Measurements from ENCODE around the gene COL8A2.

COL8A2 gene

GRCh38 chr1:36163426-36163825, 38.4 kb upstream of the COL8A2 start:
- Histone ChIP-seq H3K27me3 (replicated peaks; ENCODE audit: control insufficient read depth, insufficient read depth, low read length) (no peaks in the 10 kb centered on the region), H3K4me3 (replicated peaks; ENCODE audit: low read depth, low read length) (no peak overlapping the region), H3K36me3 (ENCODE audit: control insufficient read depth, insufficient read depth, low read length) (peaks cover 7% of the 10 kb centered on the region)
- TF ChIP-seq CTCF (IDR thresholded peaks at IDR 0.05; ENCODE audit: insufficient read depth, low read length, poor library complexity, severe bottlenecking) = no peak
- no peak for DNase-seq (ENCODE audit: extremely low read depth, insufficient read length)

GRCh38 chr1:36162680-36163239, 37.7 kb upstream of the COL8A2 start:
- no peak overlapping the region for H3K4me3 ChIP-seq (replicated peaks; ENCODE audit: low read depth, low read length)
- no peaks in the 10 kb centered on the region for H3K27me3 ChIP-seq (replicated peaks; ENCODE audit: control insufficient read depth, insufficient read depth, low read length)
- H3K36me3 ChIP-seq (ENCODE audit: control insufficient read depth, insufficient read depth, low read length) = peaks cover 7% of the 10 kb centered on the region
- DNase-seq (ENCODE audit: extremely low read depth, insufficient read length) = no peak
- no peak for TF ChIP-seq CTCF (IDR thresholded peaks at IDR 0.05; ENCODE audit: insufficient read depth, low read length, poor library complexity, severe bottlenecking)

- peaks cover under 1% of the 10 kb centered on the region for H3K36me3 ChIP-seq (ENCODE audit: control insufficient read depth, insufficient read depth, low read length)
- peak overlapping the region; percentile 62 for H3K4me3 ChIP-seq (replicated peaks; ENCODE audit: low read depth, low read length)
- no peak for TF ChIP-seq CTCF (IDR thresholded peaks at IDR 0.05; ENCODE audit: insufficient read depth, low read length, poor library complexity, severe bottlenecking)
- no peaks in the 10 kb centered on the region for H3K27me3 ChIP-seq (replicated peaks; ENCODE audit: control insufficient read depth, insufficient read depth, low read length)
- DNase-seq (ENCODE audit: extremely low read depth, insufficient read length) = peak; percentile 72
Measured at GRCh38 chr1:36161641-36162531, 36.9 kb upstream of the COL8A2 start.

- H3K27me3 ChIP-seq (replicated peaks; ENCODE audit: control insufficient read depth, insufficient read depth, low read length) = no peaks in the 10 kb centered on the region
- peak; percentile 52 for TF ChIP-seq CTCF (IDR thresholded peaks at IDR 0.05; ENCODE audit: insufficient read depth, low read length, poor library complexity, severe bottlenecking)
- peak overlapping the region; percentile 62 for H3K4me3 ChIP-seq (replicated peaks; ENCODE audit: low read depth, low read length)
- DNase-seq (ENCODE audit: extremely low read depth, insufficient read length) = peak; percentile 79
- no peaks in the 10 kb centered on the region; the same call in none of the 2 replicates for H3K36me3 ChIP-seq (ENCODE audit: control insufficient read depth, insufficient read depth, low read length)
Measured at GRCh38 chr1:36160949-36161485, 36.0 kb upstream of the COL8A2 start.

- H3K4me3 ChIP-seq (replicated peaks; ENCODE audit: low read depth, low read length) = peak overlapping the region; percentile 62
- H3K27me3 ChIP-seq (replicated peaks; ENCODE audit: control insufficient read depth, insufficient read depth, low read length) = no peaks in the 10 kb centered on the region
- H3K36me3 ChIP-seq (ENCODE audit: control insufficient read depth, insufficient read depth, low read length) = no peaks in the 10 kb centered on the region; the same call in none of the 2 replicates
- no peak for TF ChIP-seq CTCF (IDR thresholded peaks at IDR 0.05; ENCODE audit: insufficient read depth, low read length, poor library complexity, severe bottlenecking)
- DNase-seq (ENCODE audit: extremely low read depth, insufficient read length) = no peak
Measured at GRCh38 chr1:36160388-36160948, 35.4 kb upstream of the COL8A2 start.

All from GM06990 (cell line).